WI38 (cell line): ENCODE measurements around the gene SALL3.

Source experiments
- H3K4me3 ChIP-seq: 2 replicates; pipeline ENCODE4 v1.5.1; 2011; ENCODE audit warnings: low read depth, mild to moderate bottlenecking, control low read depth, low read length
- TF ChIP-seq, protein P1 (sequence below): IDR thresholded peaks from 2 replicates; pipeline ENCODE4 v1.5.1; 2012; ENCODE audit warnings: low read depth, mild to moderate bottlenecking, control low read depth, low read length

SALL3 gene

DNA sequence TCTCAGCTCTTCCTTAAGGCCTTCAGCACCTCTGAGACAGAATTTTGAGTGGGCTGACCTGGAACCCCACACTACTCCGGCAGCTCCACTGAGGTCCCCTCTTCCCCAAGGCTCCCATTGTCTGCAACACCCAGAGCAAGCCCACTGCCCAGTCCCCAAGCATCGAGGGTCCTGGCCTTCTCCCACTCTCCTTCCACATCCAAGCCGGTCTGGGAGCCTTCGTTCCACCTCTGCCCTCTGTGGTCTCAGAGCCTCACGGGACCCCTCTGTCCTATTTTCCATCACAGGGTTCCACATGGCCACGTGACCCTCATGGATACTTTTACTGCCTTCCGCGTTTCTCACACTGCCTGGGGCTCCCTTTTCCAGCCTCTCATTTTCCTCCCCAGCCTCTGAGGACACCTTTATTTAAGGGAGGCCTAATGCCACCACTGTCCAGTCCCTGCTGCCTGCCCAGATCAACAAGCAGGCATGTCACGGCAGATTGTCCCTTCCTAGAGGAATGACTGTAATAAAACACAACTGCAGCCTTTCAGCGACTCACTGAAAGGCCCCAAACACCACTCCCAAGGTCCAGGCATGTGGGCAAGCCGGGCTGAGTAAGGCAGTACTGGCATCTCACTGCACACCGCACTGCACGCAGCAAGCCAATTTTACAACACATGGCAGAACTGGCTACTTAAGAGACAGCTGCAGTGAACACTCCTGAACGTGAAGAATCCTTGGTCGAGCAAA, 7.9 kb upstream of the SALL3 start:
- H3K4me3 ChIP-seq: no peak overlapping the region
- TF ChIP-seq, protein P1, sequence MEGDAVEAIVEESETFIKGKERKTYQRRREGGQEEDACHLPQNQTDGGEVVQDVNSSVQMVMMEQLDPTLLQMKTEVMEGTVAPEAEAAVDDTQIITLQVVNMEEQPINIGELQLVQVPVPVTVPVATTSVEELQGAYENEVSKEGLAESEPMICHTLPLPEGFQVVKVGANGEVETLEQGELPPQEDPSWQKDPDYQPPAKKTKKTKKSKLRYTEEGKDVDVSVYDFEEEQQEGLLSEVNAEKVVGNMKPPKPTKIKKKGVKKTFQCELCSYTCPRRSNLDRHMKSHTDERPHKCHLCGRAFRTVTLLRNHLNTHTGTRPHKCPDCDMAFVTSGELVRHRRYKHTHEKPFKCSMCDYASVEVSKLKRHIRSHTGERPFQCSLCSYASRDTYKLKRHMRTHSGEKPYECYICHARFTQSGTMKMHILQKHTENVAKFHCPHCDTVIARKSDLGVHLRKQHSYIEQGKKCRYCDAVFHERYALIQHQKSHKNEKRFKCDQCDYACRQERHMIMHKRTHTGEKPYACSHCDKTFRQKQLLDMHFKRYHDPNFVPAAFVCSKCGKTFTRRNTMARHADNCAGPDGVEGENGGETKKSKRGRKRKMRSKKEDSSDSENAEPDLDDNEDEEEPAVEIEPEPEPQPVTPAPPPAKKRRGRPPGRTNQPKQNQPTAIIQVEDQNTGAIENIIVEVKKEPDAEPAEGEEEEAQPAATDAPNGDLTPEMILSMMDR: no peak

DNA sequence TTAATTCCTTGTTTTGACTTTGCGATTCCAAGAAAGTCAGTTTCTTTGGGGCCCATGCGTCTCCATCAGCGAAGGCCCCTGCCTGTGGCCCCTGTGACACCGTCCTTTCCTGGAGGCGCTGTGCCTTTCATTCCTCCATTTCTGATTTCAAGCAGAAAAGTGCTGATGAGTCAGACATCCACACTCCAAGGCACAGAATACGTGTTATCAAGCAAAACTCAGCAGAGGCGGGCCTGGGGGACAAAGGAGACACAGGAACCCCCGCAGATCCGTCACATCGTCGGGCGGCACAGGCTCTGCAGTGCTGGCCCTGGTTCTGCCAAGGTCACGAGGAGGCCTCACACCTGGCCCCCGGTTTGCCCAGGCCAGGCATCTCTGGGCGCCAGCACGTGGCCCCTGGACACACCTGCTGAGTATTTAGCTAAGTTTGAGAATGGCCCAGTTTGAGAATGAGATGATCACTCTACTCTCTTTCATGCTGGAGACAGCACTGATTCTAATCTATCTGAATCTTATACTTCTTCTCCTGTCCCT, 7.2 kb upstream of the SALL3 start:
- TF ChIP-seq, protein P1: no peak
- no peak overlapping the region for H3K4me3 ChIP-seq

DNA sequence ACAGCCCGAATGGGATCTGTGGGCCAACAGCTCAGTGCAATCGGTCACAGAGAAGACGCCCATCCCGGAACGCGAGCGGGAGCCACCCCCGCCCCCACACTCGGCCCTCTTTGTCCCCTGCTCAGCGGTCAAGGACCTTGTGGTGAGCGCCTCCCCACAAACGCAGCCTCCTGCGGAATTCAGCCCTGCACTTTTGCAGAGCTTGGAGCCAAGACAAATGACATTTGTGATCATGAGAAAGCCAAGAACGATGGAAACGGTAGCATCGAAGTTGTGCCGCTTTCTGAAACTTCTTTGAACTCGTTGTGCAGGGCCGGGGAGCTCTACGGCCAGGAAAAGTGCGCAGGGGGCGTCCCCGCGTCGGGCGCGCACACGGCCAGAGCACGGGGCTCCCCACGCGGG, 6.7 kb upstream of the SALL3 start:
- no peak overlapping the region for H3K4me3 ChIP-seq
- TF ChIP-seq, protein P1: no peak

DNA sequence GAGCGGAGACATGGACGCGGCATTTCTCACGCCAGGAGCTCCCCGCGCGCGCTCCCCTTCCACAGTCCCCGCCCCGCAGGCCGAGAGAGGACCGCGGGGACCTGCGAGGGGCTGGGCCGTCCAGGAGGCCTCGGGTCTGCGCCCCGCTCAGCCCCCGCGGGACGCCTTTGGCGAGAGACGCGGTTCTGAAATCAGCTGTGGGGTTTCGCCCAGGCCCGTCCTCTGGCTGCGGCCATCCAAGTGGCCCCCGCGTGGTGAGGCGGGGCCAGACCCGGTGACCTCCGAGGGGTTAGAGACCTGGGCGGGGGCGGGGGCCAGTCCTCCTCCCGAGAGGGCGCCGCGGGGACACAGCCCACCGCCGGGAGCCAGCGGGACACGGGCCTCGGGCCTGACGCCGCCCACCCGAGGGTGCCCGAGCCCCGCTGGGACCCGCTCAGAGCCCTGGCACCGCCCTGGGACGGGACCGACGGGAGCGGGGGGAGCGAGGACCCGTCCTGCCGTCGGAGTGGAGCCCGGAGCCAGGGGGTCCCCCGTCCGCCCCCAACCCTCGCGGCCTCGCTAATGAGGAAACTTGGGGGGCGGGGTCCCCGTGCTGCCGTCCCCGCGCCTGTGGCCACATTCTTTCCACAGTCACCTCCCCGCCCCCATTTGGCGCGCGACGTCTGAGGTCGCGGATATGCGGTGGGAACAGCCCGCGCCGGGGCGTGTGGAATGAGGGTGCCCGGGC, 6.1 kb upstream of the SALL3 start:
- TF ChIP-seq, protein P1: no peak
- H3K4me3 ChIP-seq: no peak overlapping the region

DNA sequence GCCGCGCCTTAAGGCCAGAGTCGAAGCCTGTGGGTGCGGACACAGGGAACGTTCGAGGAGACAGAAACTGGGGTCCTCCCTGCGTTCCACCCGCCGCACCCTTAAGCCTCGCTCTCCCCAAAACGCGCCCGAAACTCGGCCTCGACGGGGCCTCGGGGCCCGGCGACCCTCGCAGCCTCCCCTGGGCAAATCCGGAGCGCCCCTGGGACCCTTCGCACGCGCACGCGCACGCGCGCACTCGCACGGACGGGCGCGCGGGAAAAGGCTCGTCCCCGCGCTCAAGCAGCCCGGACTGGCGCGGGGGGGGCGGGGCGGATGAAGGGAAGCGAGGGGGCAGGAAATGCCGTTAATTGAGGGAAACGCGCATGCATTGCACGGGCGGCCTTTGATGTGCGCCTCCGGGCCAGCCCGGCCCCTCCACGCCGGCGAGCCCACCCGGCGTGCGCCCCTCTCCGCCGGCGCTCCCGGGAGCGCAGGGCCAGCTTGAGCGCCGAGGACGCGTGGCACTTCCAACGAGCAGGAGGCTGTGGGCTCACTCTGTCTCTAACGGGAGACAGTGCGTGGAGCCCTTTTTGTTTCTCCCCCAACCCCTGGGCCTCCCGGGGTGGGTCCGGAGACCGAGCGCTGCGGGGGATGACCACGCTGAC, 5.4 kb upstream of the SALL3 start:
- TF ChIP-seq, protein P1: no peak
- no peak overlapping the region for H3K4me3 ChIP-seq

DNA sequence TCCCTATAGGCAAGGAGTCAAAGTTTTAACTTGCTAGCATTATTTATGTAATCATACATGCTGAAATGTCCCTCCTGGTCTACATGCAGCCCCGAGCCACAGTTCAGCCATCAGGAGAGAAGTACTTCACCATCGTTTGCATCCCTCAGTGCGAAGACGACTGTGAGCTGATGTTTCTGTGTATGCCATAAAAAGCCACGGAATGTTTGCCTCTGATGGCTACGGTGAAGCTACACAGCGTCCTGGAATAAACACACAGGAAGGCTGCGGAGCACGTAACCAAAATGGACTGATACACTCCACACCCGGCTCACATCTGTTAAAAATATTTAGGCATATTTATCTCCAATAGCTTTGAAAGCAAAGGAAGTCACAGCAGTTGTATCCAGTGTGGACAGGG, 4.3 kb upstream of the SALL3 start:
- H3K4me3 ChIP-seq: no peak overlapping the region
- TF ChIP-seq, protein P1: no peak
